ENCODE results near the gene NAA60. TPM values are rescaled to one million over a fixed set of nuclear protein-coding genes. Genes with fewer than 3 reads are reported as not detected.

NAA60 gene
- total and polyA plus RNA-seq, 12 donors = 32.1 to 57.5 (median 37.7) TPM

DNA sequence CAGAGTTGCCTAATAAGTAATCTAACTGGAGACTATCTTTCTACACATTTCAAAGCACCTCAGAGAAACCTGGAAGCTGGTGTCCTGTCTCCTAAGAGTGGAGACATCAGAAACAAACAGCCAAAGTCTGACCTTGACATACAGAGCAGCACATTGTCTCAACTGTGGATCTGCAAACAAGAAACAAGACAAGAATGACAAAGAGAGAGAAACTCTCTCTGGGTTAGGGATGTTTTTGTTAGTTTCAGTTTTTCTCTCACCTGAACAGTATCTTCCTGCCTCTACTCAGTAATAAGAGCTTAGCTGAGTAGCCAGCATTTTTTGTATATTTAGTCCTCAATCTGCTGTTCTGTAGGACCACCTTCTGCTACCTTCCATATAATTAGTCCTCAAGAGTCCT is 9.1 kb upstream of the NAA60 start:
- DNase-seq (no peak), ATAC-seq (no peak)
- no peak overlapping the region for H3K27ac ChIP-seq
- H3K4me1 ChIP-seq = no peaks in the 10 kb centered on the region
- peaks cover 0 to 3% (median 0%) of the 10 kb centered on the region in 7 donors for H3K27me3 ChIP-seq
- peaks cover 0 to 35% (median 7%) of the 10 kb centered on the region in 11 donors for H3K9me3 ChIP-seq
- intact Hi-C loops (cut with DNase I) = loop anchor here in 1 of 10 donors (10.0 kb wide), 2 partner anchors 60 to 120 kb away; partner anchors contain the start of gene C16orf90
- H3K4me3 ChIP-seq = no peak overlapping the region
- H3K36me3 ChIP-seq = peaks cover 0 to 57% (median 9%) of the 10 kb centered on the region in 9 donors
- TF ChIP-seq, protein P1, sequence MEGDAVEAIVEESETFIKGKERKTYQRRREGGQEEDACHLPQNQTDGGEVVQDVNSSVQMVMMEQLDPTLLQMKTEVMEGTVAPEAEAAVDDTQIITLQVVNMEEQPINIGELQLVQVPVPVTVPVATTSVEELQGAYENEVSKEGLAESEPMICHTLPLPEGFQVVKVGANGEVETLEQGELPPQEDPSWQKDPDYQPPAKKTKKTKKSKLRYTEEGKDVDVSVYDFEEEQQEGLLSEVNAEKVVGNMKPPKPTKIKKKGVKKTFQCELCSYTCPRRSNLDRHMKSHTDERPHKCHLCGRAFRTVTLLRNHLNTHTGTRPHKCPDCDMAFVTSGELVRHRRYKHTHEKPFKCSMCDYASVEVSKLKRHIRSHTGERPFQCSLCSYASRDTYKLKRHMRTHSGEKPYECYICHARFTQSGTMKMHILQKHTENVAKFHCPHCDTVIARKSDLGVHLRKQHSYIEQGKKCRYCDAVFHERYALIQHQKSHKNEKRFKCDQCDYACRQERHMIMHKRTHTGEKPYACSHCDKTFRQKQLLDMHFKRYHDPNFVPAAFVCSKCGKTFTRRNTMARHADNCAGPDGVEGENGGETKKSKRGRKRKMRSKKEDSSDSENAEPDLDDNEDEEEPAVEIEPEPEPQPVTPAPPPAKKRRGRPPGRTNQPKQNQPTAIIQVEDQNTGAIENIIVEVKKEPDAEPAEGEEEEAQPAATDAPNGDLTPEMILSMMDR (IDR thresholded peaks at IDR 0.05) = no peak

DNA sequence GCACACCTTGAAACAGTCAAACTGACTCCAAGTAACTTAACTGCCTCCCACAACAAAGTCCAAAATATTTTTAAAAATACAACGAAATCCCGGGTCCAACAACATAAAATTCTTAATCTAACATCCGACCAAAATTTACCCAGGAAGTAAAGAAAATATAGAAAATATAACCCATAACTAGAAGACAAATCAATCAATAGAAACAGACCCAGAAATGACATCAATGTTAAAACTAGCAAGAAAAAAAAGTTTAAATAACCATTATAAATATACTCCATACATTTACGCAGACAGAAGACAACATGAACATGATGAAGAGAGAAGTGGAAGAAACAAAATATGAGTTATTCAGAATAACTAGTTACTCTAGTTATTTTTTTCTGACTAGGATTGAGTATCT is 3.8 kb upstream of the NAA60 start:
- H3K4me3 ChIP-seq = no peak overlapping the region
- H3K9me3 ChIP-seq = peaks cover 0 to 29% (median 4%) of the 10 kb centered on the region in 11 donors
- WGBS, 2 donors = 75 to 91% methylated on average over 4 of the region's 4 CpGs
- DNase-seq (no peak), ATAC-seq (no peak)
- H3K4me1 ChIP-seq = peaks cover 0 to 14% (median 6%) of the 10 kb centered on the region in 9 donors
- H3K27me3 ChIP-seq = peaks cover 0 to 3% (median 0%) of the 10 kb centered on the region in 7 donors
- H3K36me3 ChIP-seq = peaks cover 0 to 46% (median 23%) of the 10 kb centered on the region in 9 donors
- TF ChIP-seq, protein P1 (IDR thresholded peaks at IDR 0.05) = no peak
- intact Hi-C loops (cut with DNase I) = loop anchor here in 3 of 10 donors (5.0 to 10.0 kb wide), 3 partner anchors 37 to 125 kb away; partner anchors contain the start of genes ZNF174 (in 3 of the 3), ZSCAN32 (in 3 of the 3) and C16orf90 (in 1 of the 3)
- H3K27ac ChIP-seq = no peak overlapping the region

DNA sequence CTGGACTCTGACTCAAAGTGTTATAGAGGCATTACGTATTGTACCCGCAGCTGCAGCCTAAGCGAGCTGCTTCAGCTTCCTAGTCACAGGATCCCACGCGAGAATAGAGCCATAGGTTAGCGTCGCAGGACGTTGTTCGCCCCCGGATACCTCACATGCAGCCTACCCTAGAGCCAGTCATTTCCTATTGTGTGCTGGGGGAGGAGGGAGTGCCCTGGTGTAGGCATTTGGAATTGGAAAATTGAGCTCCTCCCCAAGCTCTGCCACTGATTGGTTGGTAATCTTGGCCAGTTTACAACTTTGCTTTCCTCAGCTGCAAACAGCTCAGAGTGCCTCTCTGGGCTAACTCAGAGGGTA is 530 bp downstream of the NAA60 start:
- peak overlapping the region; percentile 37 to 79 (median 64) for H3K4me3 ChIP-seq
- ATAC-seq (peak; percentile 27 to 86 (median 70)), DNase-seq (no peak)
- H3K9me3 ChIP-seq = peaks cover 0 to 23% (median 4%) of the 10 kb centered on the region in 11 donors
- peaks cover 0 to 22% (median 10%) of the 10 kb centered on the region in 9 donors for H3K4me1 ChIP-seq
- WGBS, 2 donors = 30 to 32% methylated on average over 10 of the region's 10 CpGs
- TF ChIP-seq, protein P1 (IDR thresholded peaks at IDR 0.05) = peak in 1 of 9 donors; percentile 5
- peaks cover 0 to 45% (median 21%) of the 10 kb centered on the region in 9 donors for H3K36me3 ChIP-seq
- no peaks in the 10 kb centered on the region for H3K27me3 ChIP-seq
- H3K27ac ChIP-seq = peak overlapping the region; percentile 42 to 93 (median 83)
- intact Hi-C loops (cut with DNase I) = loop anchor here in 2 of 10 donors (5.0 kb wide), 1 partner anchor 42 kb away; the partner anchor contains the start of genes ZNF174 (in 2 of the 2) and ZSCAN32 (in 2 of the 2)

DNA sequence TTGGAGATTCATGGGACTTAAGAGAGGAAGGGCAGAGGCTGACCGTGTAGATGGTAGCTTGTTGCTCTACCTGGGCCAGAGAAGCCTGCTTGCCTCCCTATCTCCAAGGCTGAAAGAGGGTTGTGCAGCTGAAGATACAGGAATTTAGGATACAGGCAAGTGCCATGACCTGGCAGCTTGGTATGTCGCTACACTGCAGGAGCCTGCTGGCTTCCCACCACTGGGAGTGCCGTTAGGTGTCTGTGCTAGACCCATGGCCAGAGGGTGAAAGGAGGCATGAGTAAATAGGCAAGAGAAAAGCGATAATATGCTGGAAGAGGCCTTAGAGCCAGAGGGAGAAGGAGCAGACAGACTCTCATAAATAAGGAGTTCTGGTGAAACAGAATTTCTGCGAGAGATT is 10.6 kb downstream of the NAA60 start:
- 78 to 82% methylated on average over 5 of the region's 5 CpGs for WGBS, 2 donors
- Histone ChIP-seq H3K27ac (peak overlapping the region in 6 of 10 donors; percentile 21 to 99 (median 64)), H3K4me1 (peaks cover 9 to 41% (median 28%) of the 10 kb centered on the region in 9 donors), H3K9me3 (no peaks in the 10 kb centered on the region), H3K4me3 (no peak overlapping the region), H3K36me3 (peaks cover 0 to 33% (median 0%) of the 10 kb centered on the region in 9 donors), H3K27me3 (no peaks in the 10 kb centered on the region)
- no peak for ATAC-seq
- no peak for DNase-seq
- TF ChIP-seq, protein P1 (IDR thresholded peaks at IDR 0.05) = no peak
- intact Hi-C loops (cut with DNase I) = loop anchor here in 3 of 10 donors (10.0 kb wide), 4 partner anchors 149 to 299 kb away; partner anchors contain the start of genes TIGD7 (in 2 of the 3) and ZNF75A (in 2 of the 3)
